PC-9 (cell line): ENCODE measurements around the gene E2F2. TPM values are rescaled to one million over a fixed set of nuclear protein-coding genes. Genes with fewer than 3 reads are reported as not detected.

Experiments used
- BruUV-seq: library from RNA; stranded (reverse); fragments of 400-500 nt; replicated peaks from 2 replicates; lab custom pipeline; 2021; lab: Mats Ljungman, UMichigan
- CTCF ChIA-PET: fragments of 300-600 bp; sonication (Branson Sonifier 250); formaldehyde crosslinking; loops from one replicate; lab custom pipeline; 2022; ENCODE audit warnings: antibody characterized with exemption; lab: Charles Lee
- POLR2A ChIA-PET: fragments of 300-600 bp; sonication (Branson Sonifier 250); formaldehyde crosslinking; loops from one replicate; lab custom pipeline; 2022; ENCODE audit warnings: antibody characterized with exemption; ENCODE audit not compliant: unreplicated experiment; lab: Charles Lee
- DNase-seq, 2 experiments: peaks; one replicate each; pipeline versions ENCODE4 v3.0.0 to v3.0.0-alpha.2; 2015 to 2022; ENCODE audit warnings: mixed read lengths in 1 of 2
- H2AFZ ChIP-seq: fragments of 200-600 bp; sonication (generic); 2 replicates; pipeline ENCODE4 v1.8.1; 2017; ENCODE audit warnings: antibody characterized with exemption
- H3F3A ChIP-seq: fragments of 200-600 bp; sonication (generic); 2 replicates; pipeline ENCODE4 v1.8.1; 2017; ENCODE audit warnings: antibody characterized with exemption, mild to moderate bottlenecking, low read depth; ENCODE audit not compliant: insufficient read depth
- H3K27ac ChIP-seq: fragments of 200-600 bp; sonication (generic); 2 replicates; pipeline ENCODE4 v1.6.1; 2016; ENCODE audit warnings: mixed run types
- H3K27me3 ChIP-seq: fragments of 200-600 bp; sonication (generic); 2 replicates; pipeline ENCODE4 v1.6.1; 2016; ENCODE audit warnings: low read depth, mixed run types; ENCODE audit not compliant: insufficient read depth
- H3K36me3 ChIP-seq: fragments of 200-600 bp; sonication (generic); 2 replicates; pipeline ENCODE4 v1.6.1; 2016; ENCODE audit warnings: low read depth, mixed run types
- H3K4me1 ChIP-seq: fragments of 200-600 bp; sonication (generic); replicated peaks from 2 replicates; pipeline ENCODE4 v1.6.1; 2016; ENCODE audit warnings: mixed run types; ENCODE audit not compliant: insufficient read depth
- H3K4me2 ChIP-seq: fragments of 200-600 bp; sonication (generic); 2 replicates; pipeline ENCODE4 v1.6.1; 2017; ENCODE audit warnings: mixed run types
- H3K4me3 ChIP-seq: fragments of 200-600 bp; sonication (generic); 2 replicates; pipeline ENCODE4 v1.6.1; 2016; ENCODE audit warnings: mixed run types
- H3K79me2 ChIP-seq: fragments of 200-600 bp; sonication (generic); 2 replicates; pipeline ENCODE4 v1.6.1; 2017; ENCODE audit warnings: low read depth, mixed run types
- H3K9me2 ChIP-seq: fragments of 200-600 bp; sonication (generic); 2 replicates; pipeline ENCODE4 v1.8.1; 2017; ENCODE audit warnings: mild to moderate bottlenecking; ENCODE audit not compliant: insufficient read depth
- H3K9me3 ChIP-seq: fragments of 200-600 bp; sonication (generic); 2 replicates; pipeline ENCODE4 v1.8.1; 2016; ENCODE audit warnings: low read depth; ENCODE audit not compliant: insufficient read depth
- H4K20me1 ChIP-seq: fragments of 200-600 bp; sonication (generic); 2 replicates; pipeline ENCODE4 v1.8.1; 2017; ENCODE audit not compliant: insufficient read depth
- CTCF ChIP-seq: fragments of 200-600 bp; sonication (generic); conservative IDR thresholded peaks from 2 replicates; pipeline ENCODE4 v1.6.1; 2017; ENCODE audit warnings: mixed run types, antibody characterized with exemption, mild to moderate bottlenecking, moderate library complexity
- EZH2 ChIP-seq: fragments of 200-600 bp; sonication (generic); IDR thresholded peaks from 2 replicates; pipeline ENCODE4 v1.8.0; 2017; ENCODE audit warnings: antibody characterized with exemption, low read depth
- intact Hi-C: fragments of 100-400 bp; cut with micrococcal nuclease; formaldehyde crosslinking; loops from one replicate; pipeline ENCODE4 v1.10.0; 2022; ENCODE audit not compliant: unreplicated experiment
- total RNA-seq: library from RNA; stranded (reverse); gene quantifications from 2 replicates; pipeline ENCODE4 v1.2.3, GENCODE V29; 2021

Gene E2F2
- total RNA-seq, 1 experiment from 2014 or later, result 7.6 TPM

- Histone ChIP-seq H3K4me2 (no peak overlapping the region), H3F3A (no peaks in the 10 kb centered on the region), H3K79me2 (no peaks in the 10 kb centered on the region), H3K27me3 (no peaks in the 10 kb centered on the region), H3K4me1 (no peaks in the 10 kb centered on the region; the same call in 1 of the 2 replicates), H3K36me3 (no peaks in the 10 kb centered on the region), H3K9me2 (no peaks in the 10 kb centered on the region), H3K27ac (no peak overlapping the region), H3K4me3 (no peak overlapping the region), H4K20me1 (no peaks in the 10 kb centered on the region), H3K9me3 (no peaks in the 10 kb centered on the region), H2AFZ (no peak overlapping the region)
- ChIA-PET POLR2A (no interaction called here), CTCF (no interaction called here)
- BruUV-seq, result no TSS peak
- intact Hi-C loops, result no loop called here
- no peak for TF ChIP-seq CTCF
- no peak for TF ChIP-seq EZH2
- DNase-seq, result no peak
Measured at GRCh38 chr1:23567629-23567995, 36.6 kb upstream of the E2F2 start.

- no peak overlapping the region for H2AFZ ChIP-seq
- H3K4me1 ChIP-seq, result peaks cover 4% of the 10 kb centered on the region; the same call in 1 of the 2 replicates
- H3K9me2 ChIP-seq, result no peaks in the 10 kb centered on the region
- intact Hi-C loops, result no loop called here
- no peaks in the 10 kb centered on the region for H3K36me3 ChIP-seq
- H3K79me2 ChIP-seq, result no peaks in the 10 kb centered on the region
- no peak overlapping the region for H3K27ac ChIP-seq
- no peaks in the 10 kb centered on the region for H3K9me3 ChIP-seq
- CTCF ChIA-PET, result no interaction called here
- BruUV-seq, result no TSS peak
- no peaks in the 10 kb centered on the region for H3K27me3 ChIP-seq
- H3F3A ChIP-seq, result peaks cover 3% of the 10 kb centered on the region; the same call in 1 of the 2 replicates
- no peaks in the 10 kb centered on the region for H4K20me1 ChIP-seq
- no peak for DNase-seq
- no peak overlapping the region for H3K4me2 ChIP-seq
- POLR2A ChIA-PET, result no interaction called here
- H3K4me3 ChIP-seq, result no peak overlapping the region
- TF ChIP-seq EZH2 (no peak), CTCF (no peak)
Measured at GRCh38 chr1:23566304-23566703, 35.3 kb upstream of the E2F2 start.

GRCh38 chr1:23565776-23566175 is 34.7 kb upstream of the E2F2 start:
- intact Hi-C loops, result no loop called here
- Histone ChIP-seq H3K4me3 (no peak overlapping the region), H3K4me2 (no peak overlapping the region), H3K79me2 (no peaks in the 10 kb centered on the region), H3K27ac (no peak overlapping the region), H3K9me2 (no peaks in the 10 kb centered on the region), H3K4me1 (peaks cover 4% of the 10 kb centered on the region; the same call in 1 of the 2 replicates), H3K9me3 (no peaks in the 10 kb centered on the region), H3F3A (peaks cover 3% of the 10 kb centered on the region; the same call in 1 of the 2 replicates), H2AFZ (no peak overlapping the region), H3K36me3 (no peaks in the 10 kb centered on the region), H3K27me3 (no peaks in the 10 kb centered on the region), H4K20me1 (no peaks in the 10 kb centered on the region)
- DNase-seq, result no peak
- no peak for TF ChIP-seq EZH2
- no peak for TF ChIP-seq CTCF
- ChIA-PET POLR2A (no interaction called here), CTCF (no interaction called here)
- BruUV-seq, result no TSS peak
